SU-DHL-6 (cell line): ENCODE results near the gene SARDH.

ENCODE experiments used
- H2AFZ ChIP-seq: fragments of 200-600 bp; sonication (generic); 2 replicates; pipeline ENCODE4 v1.6.1; 2014; ENCODE audit warnings: low read depth, mild to moderate bottlenecking, moderate library complexity, mixed read lengths, antibody characterized with exemption, low read length; ENCODE audit not compliant: severe bottlenecking
- H3F3A ChIP-seq: fragments of 200-600 bp; shearing (Covaris generic); 2 replicates; pipeline ENCODE4 v1.6.0; 2016; ENCODE audit warnings: antibody characterized with exemption, mild to moderate bottlenecking; ENCODE audit not compliant: insufficient read depth
- H3K27ac ChIP-seq: fragments of 200-600 bp; sonication (generic); 2 replicates; pipeline ENCODE4 v1.5.1; 2016; ENCODE audit warnings: low read depth, mild to moderate bottlenecking, low read length, moderate library complexity, mixed read lengths
- H3K27me3 ChIP-seq: fragments of 200-600 bp; sonication (generic), shearing (Covaris generic); 2 replicates; pipeline ENCODE4 v1.6.0; 2014; ENCODE audit warnings: mild to moderate bottlenecking, low read length
- H3K36me3 ChIP-seq: fragments of 200-600 bp; sonication (generic); 2 replicates; pipeline ENCODE4 v1.6.1; 2014; ENCODE audit warnings: mild to moderate bottlenecking, low read length, mixed read lengths
- H3K4me2 ChIP-seq: fragments of 300-600, 200-600 bp; shearing (Covaris generic), sonication (generic); 2 replicates; pipeline ENCODE4 v1.6.0; 2014; ENCODE audit warnings: low read length, low read depth, mild to moderate bottlenecking; ENCODE audit not compliant: poor library complexity, severe bottlenecking
- H3K4me3 ChIP-seq: fragments of 200-600 bp; sonication (generic); 2 replicates; pipeline ENCODE4 v1.5.1; 2014; ENCODE audit warnings: antibody characterized with exemption, low read length, mild to moderate bottlenecking, mixed read lengths; ENCODE audit not compliant: insufficient read depth, poor library complexity, severe bottlenecking
- H3K79me2 ChIP-seq: fragments of 200-600 bp; sonication (generic); 2 replicates; pipeline ENCODE4 v1.6.1; 2014; ENCODE audit warnings: mild to moderate bottlenecking, low read length, moderate library complexity; ENCODE audit not compliant: insufficient read depth
- H3K9ac ChIP-seq: fragments of 200-600 bp; sonication (generic); 2 replicates; pipeline ENCODE4 v1.7.0; 2014; ENCODE audit warnings: mild to moderate bottlenecking, low read length
- H3K9me2 ChIP-seq: fragments of 200-600 bp; sonication (generic); replicated peaks from 2 replicates; pipeline ENCODE4 v1.6.1; 2014; ENCODE audit warnings: low read length; ENCODE audit not compliant: insufficient read depth
- H3K9me3 ChIP-seq: fragments of 200-600 bp; sonication (generic); 2 replicates; pipeline ENCODE4 v1.6.1; 2014; ENCODE audit warnings: low read length, mixed read lengths; ENCODE audit not compliant: insufficient read depth
- H4K20me1 ChIP-seq: fragments of 200-600 bp; sonication (generic); 2 replicates; pipeline ENCODE4 v1.6.1; 2014; ENCODE audit warnings: low read depth, mild to moderate bottlenecking, antibody characterized with exemption, low read length, moderate library complexity, mixed read lengths
- EZH2phosphoT487 ChIP-seq: fragments of 200-600 bp; sonication (generic), shearing (Covaris generic); conservative IDR thresholded peaks from 2 replicates; pipeline ENCODE4 v1.6.1; 2018; ENCODE audit warnings: mild to moderate bottlenecking, antibody characterized with exemption, low read length, moderate library complexity, mixed read lengths
- TF ChIP-seq, protein P1 (sequence below): fragments of 200-600 bp; sonication (generic); IDR thresholded peaks from one replicate; pipeline ENCODE4 v1.5.1; 2017; ENCODE audit warnings: antibody characterized with exemption, mild to moderate bottlenecking, low read length, moderate library complexity; ENCODE audit not compliant: insufficient read depth, poor library complexity, severe bottlenecking

Gene SARDH

DNA sequence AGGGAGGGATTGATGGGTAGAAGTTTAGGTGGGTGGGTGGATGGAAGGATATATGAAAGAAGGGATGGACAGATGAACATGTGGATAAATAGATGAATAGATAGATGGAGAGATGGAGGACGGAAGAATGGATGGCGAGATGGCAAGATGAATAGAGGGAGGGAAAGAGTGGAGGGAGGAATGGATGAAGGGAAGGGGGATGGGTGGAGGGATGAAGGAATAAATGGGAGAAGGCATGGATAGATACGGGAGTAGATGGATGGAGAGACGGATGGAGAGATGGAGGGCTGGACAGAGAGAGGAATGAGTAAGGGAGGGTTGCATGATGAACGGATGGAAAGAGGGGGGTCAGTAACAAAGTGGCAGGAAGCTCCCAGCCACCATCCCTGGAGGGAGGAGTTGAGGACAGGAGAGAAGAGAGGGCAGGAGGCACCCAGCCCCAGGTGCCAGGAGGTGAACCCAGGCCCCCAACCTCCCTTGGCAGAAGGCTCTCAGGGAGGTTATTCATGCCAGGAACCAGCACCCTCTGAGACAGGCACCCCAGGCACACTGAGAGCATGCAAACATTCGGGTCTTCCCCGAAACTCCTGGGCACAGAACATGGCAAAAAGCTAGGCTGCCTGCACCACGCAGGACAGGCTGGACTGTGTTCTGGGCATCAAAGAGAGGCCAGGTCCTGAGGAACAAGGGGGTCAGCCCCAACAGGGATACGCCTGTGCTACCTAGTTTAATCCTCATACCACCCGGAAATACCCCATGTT lies 9.1 kb downstream of the SARDH start:
- H3K4me3 ChIP-seq, result no peak overlapping the region

DNA sequence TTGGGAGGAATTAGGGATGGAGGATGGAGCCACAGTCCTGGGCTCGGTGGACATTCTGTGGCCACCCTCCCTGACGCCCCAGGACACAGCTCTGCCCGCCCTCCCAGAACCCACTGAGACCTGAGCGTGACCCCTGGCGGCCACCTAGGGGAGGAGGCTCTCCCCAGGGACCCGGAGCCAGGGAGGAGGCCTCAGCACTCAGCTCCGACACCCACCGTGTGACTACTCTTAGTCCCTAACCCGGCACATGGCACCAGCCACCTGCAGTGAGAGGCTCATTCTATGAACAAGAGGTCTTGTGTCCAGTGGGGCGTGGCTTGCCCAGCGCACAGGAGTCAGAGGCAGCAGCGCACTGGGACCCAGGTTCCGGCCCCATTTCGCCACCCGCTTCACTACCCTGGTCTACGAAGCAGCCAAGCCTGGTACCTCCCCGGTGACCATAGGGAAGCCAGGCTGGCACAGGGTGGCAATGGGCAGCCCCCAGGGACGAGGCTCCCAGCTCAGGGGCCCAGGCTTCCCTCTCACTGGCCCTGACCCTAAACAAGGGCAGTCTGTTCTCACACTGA lies 10.2 kb downstream of the SARDH start:
- Histone ChIP-seq H3K9ac (no peak overlapping the region), H4K20me1 (no peaks in the 10 kb centered on the region)

More for the DNA sequence above, 9.1 kb downstream of the SARDH start:
- Histone ChIP-seq H3F3A (no peaks in the 10 kb centered on the region), H3K36me3 (no peaks in the 10 kb centered on the region), H3K9me2 (no peaks in the 10 kb centered on the region), H3K27ac (no peak overlapping the region), H4K20me1 (no peaks in the 10 kb centered on the region), H3K4me2 (no peak overlapping the region), H3K27me3 (no peaks in the 10 kb centered on the region), H2AFZ (no peak overlapping the region), H3K9me3 (no peaks in the 10 kb centered on the region), H3K79me2 (no peaks in the 10 kb centered on the region), H3K9ac (no peak overlapping the region)
- no peak for TF ChIP-seq EZH2phosphoT487
- TF ChIP-seq, protein P1, sequence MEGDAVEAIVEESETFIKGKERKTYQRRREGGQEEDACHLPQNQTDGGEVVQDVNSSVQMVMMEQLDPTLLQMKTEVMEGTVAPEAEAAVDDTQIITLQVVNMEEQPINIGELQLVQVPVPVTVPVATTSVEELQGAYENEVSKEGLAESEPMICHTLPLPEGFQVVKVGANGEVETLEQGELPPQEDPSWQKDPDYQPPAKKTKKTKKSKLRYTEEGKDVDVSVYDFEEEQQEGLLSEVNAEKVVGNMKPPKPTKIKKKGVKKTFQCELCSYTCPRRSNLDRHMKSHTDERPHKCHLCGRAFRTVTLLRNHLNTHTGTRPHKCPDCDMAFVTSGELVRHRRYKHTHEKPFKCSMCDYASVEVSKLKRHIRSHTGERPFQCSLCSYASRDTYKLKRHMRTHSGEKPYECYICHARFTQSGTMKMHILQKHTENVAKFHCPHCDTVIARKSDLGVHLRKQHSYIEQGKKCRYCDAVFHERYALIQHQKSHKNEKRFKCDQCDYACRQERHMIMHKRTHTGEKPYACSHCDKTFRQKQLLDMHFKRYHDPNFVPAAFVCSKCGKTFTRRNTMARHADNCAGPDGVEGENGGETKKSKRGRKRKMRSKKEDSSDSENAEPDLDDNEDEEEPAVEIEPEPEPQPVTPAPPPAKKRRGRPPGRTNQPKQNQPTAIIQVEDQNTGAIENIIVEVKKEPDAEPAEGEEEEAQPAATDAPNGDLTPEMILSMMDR, result no peak

DNA sequence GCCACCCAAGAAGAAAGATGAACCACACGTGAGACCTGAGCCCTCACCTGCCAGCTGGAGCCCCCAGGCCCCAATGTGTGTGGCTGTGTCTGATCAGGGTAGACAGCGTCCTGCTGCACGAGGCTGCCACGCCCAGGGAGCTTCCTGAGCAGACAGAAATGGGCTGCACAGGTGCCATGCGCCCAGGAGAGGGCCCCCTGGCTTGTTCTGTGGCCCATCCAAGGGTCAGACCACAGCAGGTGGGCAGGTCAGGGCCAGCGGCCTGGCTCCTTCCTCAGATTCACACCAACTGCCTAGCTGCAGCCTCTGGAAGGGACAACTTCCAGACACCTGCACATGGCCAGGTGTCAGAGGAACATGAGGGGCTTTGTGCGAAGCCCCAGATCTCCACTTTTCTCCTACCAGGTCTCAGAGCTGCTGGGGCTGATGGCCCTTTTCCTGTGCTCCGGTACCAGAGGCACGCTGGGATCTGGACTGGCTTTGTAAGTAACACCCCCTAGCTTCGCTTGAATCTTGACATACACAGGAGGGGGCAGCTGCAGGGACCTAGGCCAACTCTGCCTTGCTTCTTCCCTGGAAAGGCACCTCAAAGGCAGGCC lies 10.8 kb downstream of the SARDH start:
- H3K27ac ChIP-seq, result no peak overlapping the region
- no peaks in the 10 kb centered on the region for H3F3A ChIP-seq
- H3K9me2 ChIP-seq, result no peaks in the 10 kb centered on the region
- no peaks in the 10 kb centered on the region for H3K79me2 ChIP-seq
- H3K9me3 ChIP-seq, result no peaks in the 10 kb centered on the region
- no peaks in the 10 kb centered on the region for H3K27me3 ChIP-seq
- no peak overlapping the region for H3K4me3 ChIP-seq
- H3K36me3 ChIP-seq, result no peaks in the 10 kb centered on the region
- H2AFZ ChIP-seq, result no peak overlapping the region
- no peaks in the 10 kb centered on the region for H4K20me1 ChIP-seq
- H3K4me2 ChIP-seq, result no peak overlapping the region
- no peak for TF ChIP-seq EZH2phosphoT487
- TF ChIP-seq, protein P1, result no peak
- H3K9ac ChIP-seq, result no peak overlapping the region

More for the DNA sequence above, 10.2 kb downstream of the SARDH start:
- Histone ChIP-seq H3K27ac (no peak overlapping the region), H3K4me2 (no peak overlapping the region), H3K27me3 (no peaks in the 10 kb centered on the region), H2AFZ (no peak overlapping the region), H3F3A (no peaks in the 10 kb centered on the region), H3K79me2 (no peaks in the 10 kb centered on the region), H3K4me3 (no peak overlapping the region), H3K9me2 (no peaks in the 10 kb centered on the region), H3K36me3 (no peaks in the 10 kb centered on the region), H3K9me3 (no peaks in the 10 kb centered on the region)
- no peak for TF ChIP-seq EZH2phosphoT487
- TF ChIP-seq, protein P1, result no peak
